Measurements from ENCODE around the gene CD2AP.

Gene CD2AP

DNA sequence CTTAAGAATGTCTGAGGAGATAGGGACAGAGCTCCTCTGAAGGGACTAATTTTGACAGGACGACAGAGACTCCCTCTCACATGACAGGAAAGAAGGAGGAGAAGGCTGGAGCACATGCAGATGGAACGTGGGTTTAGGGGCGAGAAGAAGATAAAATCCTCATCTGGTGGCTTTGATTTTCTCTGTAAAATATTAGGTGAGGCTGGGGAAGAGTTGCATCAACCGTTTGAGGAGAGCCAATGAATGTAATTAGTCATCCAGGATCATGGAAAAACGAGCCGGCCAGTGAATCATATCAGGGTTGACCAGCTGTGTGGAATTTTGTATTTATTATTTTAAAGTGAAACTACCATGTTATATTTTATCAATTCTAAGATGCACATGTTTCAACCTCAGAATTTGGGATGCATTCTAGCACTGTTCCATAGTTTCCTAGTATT, 173.9 kb downstream of the CD2AP start:
- no peaks in the 10 kb centered on the region for H3K27me3 ChIP-seq
- H3K4me1 ChIP-seq: peaks cover 6% of the 10 kb centered on the region; the same call in 1 of the 2 replicates
- H3K9me3 ChIP-seq: no peaks in the 10 kb centered on the region
- no peak overlapping the region for H3K27ac ChIP-seq
- no peak overlapping the region for H3K9ac ChIP-seq
- no peaks in the 10 kb centered on the region for H3K36me3 ChIP-seq
- TF ChIP-seq Cebpa-rat (IDR thresholded peaks at IDR 0.05): no peak
- no peak overlapping the region for H3K4me2 ChIP-seq
- no peaks in the 10 kb centered on the region for H4K20me1 ChIP-seq
- H3K4me3 ChIP-seq: no peak overlapping the region

DNA sequence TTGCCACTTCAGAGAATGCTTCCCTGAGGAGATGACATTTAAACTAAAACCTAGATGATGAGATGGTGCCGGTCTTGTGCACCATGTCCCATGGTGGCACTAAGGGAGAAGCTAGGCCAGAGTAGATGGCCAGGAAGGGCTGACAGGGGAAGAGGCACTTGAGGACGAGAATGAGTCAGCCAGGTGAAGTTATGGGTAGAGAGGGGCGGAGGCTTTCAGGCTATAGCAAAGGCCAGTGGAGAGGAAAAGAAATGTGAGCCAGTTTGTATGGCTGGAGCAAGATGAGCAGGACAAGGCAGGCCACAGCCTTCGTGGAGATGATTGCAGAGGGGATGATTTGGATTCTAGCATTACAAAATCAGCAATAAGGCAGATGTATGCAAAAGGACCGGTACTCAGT, 176.1 kb downstream of the CD2AP start:
- Histone ChIP-seq H3K9me3 (no peaks in the 10 kb centered on the region), H3K36me3 (no peaks in the 10 kb centered on the region), H3K27ac (no peak overlapping the region), H3K4me1 (peaks cover 5% of the 10 kb centered on the region; the same call in 1 of the 2 replicates), H3K4me2 (no peak overlapping the region), H3K9ac (no peak overlapping the region), H3K27me3 (no peaks in the 10 kb centered on the region), H4K20me1 (no peaks in the 10 kb centered on the region), H3K4me3 (no peak overlapping the region)
- no peak for TF ChIP-seq Cebpa-rat (IDR thresholded peaks at IDR 0.05)

DNA sequence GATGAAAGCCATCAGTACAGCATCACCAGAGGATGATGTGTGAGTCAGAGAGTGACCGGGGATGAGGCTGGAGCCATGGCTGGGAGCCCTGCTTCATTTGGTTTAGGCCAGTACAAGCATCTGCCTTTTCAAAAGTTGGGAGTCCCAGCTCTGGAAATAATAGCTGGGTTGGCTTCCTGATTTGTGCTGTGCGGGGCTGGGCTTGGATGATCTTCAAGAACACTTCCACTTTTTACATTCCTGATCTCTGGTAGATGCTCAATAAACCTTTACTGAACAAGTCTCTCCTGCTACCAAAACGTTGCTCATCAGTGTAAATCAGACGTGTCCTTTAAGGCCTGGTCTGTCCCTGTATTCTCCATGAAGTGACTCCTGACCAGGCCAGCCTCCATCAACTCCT, 176.7 kb downstream of the CD2AP start:
- Histone ChIP-seq H3K4me3 (no peak overlapping the region), H3K4me2 (no peak overlapping the region), H3K9me3 (no peaks in the 10 kb centered on the region), H3K4me1 (peaks cover 9% of the 10 kb centered on the region; the same call in 1 of the 2 replicates), H4K20me1 (no peaks in the 10 kb centered on the region), H3K36me3 (no peaks in the 10 kb centered on the region), H3K9ac (no peak overlapping the region), H3K27me3 (no peaks in the 10 kb centered on the region), H3K27ac (no peak overlapping the region)
- no peak for TF ChIP-seq Cebpa-rat (IDR thresholded peaks at IDR 0.05)

DNA sequence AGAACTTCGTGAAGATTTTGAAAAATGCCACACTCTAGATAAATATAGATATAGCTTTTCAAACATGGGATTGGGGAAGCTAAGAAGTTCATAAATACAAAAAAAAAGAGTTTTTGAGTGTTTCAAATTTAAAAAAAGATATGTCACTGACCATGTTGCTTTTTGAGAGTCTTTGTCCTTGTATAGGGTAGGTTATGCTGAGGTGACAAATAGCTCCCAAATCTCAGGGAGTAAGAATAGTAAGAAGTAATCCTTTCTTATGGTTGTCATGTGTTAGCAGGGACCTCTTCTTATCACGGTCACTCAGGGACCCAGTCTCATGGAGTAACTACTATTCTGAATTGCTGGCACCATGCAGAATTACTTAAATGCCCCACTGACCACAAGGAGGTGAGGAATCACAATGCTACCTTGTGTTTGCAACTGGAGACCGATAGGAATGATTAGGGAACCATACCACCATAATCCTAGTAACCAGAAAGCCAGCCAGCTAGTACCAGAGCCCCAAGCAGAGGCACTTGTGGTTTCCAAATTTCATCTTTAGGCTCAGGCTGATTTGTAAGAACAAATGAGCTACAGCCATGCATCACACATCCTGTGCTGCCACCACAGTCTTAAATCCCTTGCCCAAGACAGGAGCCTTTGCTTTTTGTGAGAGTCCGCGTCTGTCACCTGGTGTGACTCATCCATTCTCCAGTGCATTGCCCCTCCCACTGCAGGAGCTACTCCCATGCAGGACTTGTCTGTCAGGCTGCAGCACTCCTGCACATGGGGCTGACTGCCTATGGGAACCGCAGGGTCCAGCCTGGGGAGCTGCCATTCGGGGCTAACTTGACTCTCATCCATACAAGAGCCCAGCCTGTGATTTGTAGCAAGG, 178.4 kb downstream of the CD2AP start:
- H3K9me3 ChIP-seq: no peaks in the 10 kb centered on the region
- TF ChIP-seq Cebpa-rat (IDR thresholded peaks at IDR 0.05): no peak
- no peak overlapping the region for H3K9ac ChIP-seq
- no peaks in the 10 kb centered on the region for H4K20me1 ChIP-seq
- peaks cover 9% of the 10 kb centered on the region; the same call in 1 of the 2 replicates for H3K4me1 ChIP-seq
- H3K36me3 ChIP-seq: no peaks in the 10 kb centered on the region
- H3K4me3 ChIP-seq: no peak overlapping the region
- no peaks in the 10 kb centered on the region for H3K27me3 ChIP-seq
- no peak overlapping the region for H3K4me2 ChIP-seq
- H3K27ac ChIP-seq: no peak overlapping the region

DNA sequence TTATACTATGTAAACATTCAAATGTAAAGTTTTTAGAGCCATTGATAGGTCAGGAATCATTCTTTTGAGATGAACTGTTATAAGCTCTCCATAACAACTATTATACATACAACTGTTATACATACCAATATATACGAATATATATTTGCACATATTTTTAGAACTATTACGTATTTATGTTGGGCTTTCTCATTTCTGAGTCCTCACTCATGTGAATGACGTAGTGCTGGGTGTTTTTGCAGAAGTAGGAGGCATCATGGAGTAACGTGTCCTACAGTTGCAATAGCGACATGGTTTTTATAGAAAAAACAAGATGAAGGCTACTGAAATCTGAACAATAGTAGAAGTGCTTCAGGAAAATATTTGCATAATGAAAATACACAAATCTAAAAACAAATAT, 184.4 kb downstream of the CD2AP start:
- H3K36me3 ChIP-seq: no peaks in the 10 kb centered on the region
- no peak for TF ChIP-seq Cebpa-rat (IDR thresholded peaks at IDR 0.05)
- H3K4me1 ChIP-seq: peaks cover 9% of the 10 kb centered on the region; the same call in 1 of the 2 replicates
- no peak overlapping the region for H3K4me3 ChIP-seq
- H3K9ac ChIP-seq: no peak overlapping the region
- no peak overlapping the region for H3K4me2 ChIP-seq
- H3K9me3 ChIP-seq: no peaks in the 10 kb centered on the region
- H4K20me1 ChIP-seq: no peaks in the 10 kb centered on the region
- H3K27me3 ChIP-seq: no peaks in the 10 kb centered on the region
- H3K27ac ChIP-seq: no peak overlapping the region

DNA sequence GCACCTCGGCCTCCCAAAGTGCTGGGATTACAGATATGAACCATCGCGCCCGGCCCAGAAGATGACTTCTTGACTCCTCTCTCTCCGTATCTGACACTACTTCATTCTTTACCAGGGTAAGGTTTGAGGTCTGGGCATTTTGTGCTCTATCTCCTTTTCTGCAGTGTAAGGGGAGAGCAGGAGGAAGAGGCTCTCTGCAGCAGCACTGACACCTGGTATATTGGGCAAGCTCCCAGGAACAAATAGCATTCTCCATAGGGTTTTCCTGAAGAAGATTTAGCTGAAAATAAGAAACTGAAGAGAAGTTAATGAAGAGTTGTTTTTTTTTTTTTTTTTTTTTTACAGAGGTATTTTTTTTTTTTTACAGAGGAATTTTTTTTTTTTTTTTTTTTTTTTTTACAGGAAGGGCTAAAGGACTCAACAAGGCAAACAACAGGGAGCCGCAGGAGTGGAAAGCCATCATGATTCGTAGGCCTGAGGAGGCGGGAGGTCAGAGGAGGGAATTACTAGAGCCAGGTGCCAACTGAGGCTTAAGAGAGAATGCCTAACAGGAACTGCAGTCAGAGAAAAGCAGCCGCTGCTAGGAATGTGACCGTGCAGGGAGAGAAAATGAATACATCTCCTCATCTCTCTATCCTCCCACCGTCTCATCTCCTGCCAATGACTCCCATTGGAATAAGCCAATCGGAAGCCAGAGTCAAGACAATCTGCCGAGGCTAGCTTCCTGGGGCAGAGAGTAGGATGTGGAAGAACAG, 186.1 kb downstream of the CD2AP start:
- no peak overlapping the region for H3K27ac ChIP-seq
- H3K4me1 ChIP-seq: peaks cover 6% of the 10 kb centered on the region; the same call in 1 of the 2 replicates
- no peaks in the 10 kb centered on the region for H3K9me3 ChIP-seq
- no peak for TF ChIP-seq Cebpa-rat (IDR thresholded peaks at IDR 0.05)
- no peak overlapping the region for H3K4me2 ChIP-seq
- no peak overlapping the region for H3K4me3 ChIP-seq
- no peak overlapping the region for H3K9ac ChIP-seq
- no peaks in the 10 kb centered on the region for H3K27me3 ChIP-seq
- H3K36me3 ChIP-seq: no peaks in the 10 kb centered on the region
- H4K20me1 ChIP-seq: no peaks in the 10 kb centered on the region

DNA sequence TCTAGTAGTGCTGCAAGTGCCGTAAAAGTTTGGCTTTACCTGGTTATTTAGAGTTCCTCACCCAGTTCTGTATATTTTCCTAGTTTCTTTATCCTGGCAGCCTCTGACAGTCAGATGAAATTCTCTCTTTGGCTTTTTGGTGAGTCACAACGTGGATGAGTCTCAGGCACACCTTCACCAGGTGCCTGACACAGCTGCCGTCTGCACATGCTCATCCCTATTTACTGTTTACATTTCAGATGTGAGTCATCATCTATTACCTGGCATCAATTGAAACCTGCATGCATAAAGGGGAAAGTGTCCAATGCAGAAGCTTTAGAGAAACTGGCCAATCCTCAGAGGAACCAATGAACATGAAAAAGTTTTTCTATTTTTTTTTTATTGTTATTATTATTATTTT, 187.5 kb downstream of the CD2AP start:
- no peaks in the 10 kb centered on the region for H3K4me1 ChIP-seq
- no peak overlapping the region for H3K4me3 ChIP-seq
- no peak overlapping the region for H3K27ac ChIP-seq
- no peak overlapping the region for H3K9ac ChIP-seq
- H3K9me3 ChIP-seq: no peaks in the 10 kb centered on the region
- H3K36me3 ChIP-seq: no peaks in the 10 kb centered on the region
- no peaks in the 10 kb centered on the region for H4K20me1 ChIP-seq
- no peaks in the 10 kb centered on the region for H3K27me3 ChIP-seq
- no peak overlapping the region for H3K4me2 ChIP-seq
- TF ChIP-seq Cebpa-rat (IDR thresholded peaks at IDR 0.05): no peak

DNA sequence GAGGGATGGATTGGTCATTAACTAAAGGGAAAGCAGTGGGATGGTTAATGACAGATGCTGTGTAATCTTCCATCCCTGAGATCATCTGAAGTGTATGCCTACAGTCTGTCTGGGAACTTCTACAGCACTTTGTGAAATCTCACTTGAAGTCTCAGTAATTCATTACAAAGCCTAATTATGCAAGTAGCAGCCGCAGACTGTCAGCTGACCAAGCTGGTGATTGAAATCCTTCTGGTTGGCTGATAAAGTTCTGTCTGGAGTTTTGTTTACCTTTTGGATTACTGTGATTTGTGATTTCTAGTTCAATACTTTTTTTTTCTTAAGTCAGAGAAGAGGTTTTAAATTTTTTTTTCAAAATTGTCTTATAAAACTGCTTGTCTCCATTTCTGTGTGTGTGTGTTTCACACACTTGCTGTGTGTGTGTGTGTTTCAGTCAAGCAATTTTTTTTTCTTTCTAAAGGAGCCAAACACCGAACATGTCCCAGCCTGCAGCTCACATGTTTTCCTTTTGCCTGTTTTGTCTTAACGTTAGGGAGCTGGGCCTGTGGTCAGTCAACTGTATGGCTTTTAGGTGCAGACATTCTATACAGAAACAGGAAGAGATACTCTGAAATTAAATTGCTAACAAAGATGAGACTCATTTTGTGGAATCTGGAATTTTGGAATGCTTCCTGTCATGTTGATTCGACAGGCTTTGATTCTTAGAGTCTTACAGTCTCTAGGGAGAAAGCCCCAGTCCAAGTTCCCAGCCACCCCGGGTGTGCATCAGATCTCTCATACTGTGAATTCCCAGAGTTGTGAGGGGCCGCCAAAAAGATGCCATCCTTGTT, 192.3 kb downstream of the CD2AP start:
- Histone ChIP-seq H4K20me1 (no peaks in the 10 kb centered on the region), H3K4me3 (no peak overlapping the region), H3K9ac (no peak overlapping the region), H3K36me3 (no peaks in the 10 kb centered on the region), H3K4me2 (no peak overlapping the region), H3K27me3 (no peaks in the 10 kb centered on the region), H3K4me1 (no peaks in the 10 kb centered on the region), H3K9me3 (no peaks in the 10 kb centered on the region), H3K27ac (no peak overlapping the region)
- no peak for TF ChIP-seq Cebpa-rat (IDR thresholded peaks at IDR 0.05)

DNA sequence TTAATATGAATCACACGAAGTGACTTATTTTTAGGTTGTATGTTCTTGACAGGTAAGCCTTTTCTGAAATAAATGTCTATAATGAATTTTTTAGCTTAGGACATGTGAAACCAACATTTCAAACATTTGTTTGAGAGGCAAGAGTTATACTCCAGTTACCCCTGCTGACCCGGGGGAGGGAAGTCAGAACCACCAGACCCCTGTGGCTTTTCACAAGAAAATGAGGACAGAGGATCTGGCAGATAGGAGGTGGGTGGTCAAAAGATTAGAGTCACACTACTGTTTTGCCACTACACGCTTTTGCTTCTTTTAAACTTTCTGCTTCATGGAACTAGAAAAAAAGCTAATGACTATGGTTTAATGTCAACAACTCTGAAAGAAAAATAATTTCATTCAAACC, 193.3 kb downstream of the CD2AP start:
- Histone ChIP-seq H3K27ac (no peak overlapping the region), H3K27me3 (no peaks in the 10 kb centered on the region), H3K36me3 (no peaks in the 10 kb centered on the region), H4K20me1 (no peaks in the 10 kb centered on the region), H3K9ac (no peak overlapping the region), H3K4me3 (no peak overlapping the region), H3K4me2 (no peak overlapping the region), H3K9me3 (no peaks in the 10 kb centered on the region), H3K4me1 (no peaks in the 10 kb centered on the region)
- TF ChIP-seq Cebpa-rat (IDR thresholded peaks at IDR 0.05): no peak

All from BLaER1 (cell line).